RPMI7951 (cell line): ENCODE measurements around the gene MVB12B. TPM values are rescaled to one million over a fixed set of nuclear protein-coding genes. Genes with fewer than 3 reads are reported as not detected.

ENCODE experiments used
- DNase-seq: peaks from one replicate; pipeline ENCODE4 v3.0.0-alpha.2; 2012; ENCODE audit warnings: low read depth
- total RNA-seq: library from RNA; depleted of rRNA; stranded (reverse); fragments of >200 nt; shearing (Covaris generic); gene quantifications from 2 replicates; pipeline ENCODE4 v1.2.3, GENCODE V29; 2014

MVB12B gene
- total RNA-seq, 1 experiment from 2014 or later = 2.2 TPM

DNA sequence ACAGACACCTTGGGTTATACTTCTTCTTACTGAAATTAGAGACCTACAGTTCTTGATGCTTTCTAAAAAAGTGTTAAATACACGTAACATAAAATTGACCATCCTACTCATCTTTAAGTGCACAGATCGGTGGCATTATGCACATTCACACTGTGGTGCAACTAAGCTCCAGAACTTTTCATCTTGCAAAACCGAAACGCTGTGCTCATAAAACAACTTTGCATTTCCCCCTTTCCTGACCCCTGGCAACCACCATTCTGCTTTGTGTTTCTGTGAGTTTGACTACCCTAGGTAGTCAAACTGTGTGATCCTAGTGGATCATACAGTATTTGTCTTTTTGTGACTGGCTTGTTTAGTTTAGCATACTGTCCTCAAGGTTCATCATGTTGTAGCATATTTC, 3.9 kb downstream of the MVB12B start:
- DNase-seq = no peak

DNA sequence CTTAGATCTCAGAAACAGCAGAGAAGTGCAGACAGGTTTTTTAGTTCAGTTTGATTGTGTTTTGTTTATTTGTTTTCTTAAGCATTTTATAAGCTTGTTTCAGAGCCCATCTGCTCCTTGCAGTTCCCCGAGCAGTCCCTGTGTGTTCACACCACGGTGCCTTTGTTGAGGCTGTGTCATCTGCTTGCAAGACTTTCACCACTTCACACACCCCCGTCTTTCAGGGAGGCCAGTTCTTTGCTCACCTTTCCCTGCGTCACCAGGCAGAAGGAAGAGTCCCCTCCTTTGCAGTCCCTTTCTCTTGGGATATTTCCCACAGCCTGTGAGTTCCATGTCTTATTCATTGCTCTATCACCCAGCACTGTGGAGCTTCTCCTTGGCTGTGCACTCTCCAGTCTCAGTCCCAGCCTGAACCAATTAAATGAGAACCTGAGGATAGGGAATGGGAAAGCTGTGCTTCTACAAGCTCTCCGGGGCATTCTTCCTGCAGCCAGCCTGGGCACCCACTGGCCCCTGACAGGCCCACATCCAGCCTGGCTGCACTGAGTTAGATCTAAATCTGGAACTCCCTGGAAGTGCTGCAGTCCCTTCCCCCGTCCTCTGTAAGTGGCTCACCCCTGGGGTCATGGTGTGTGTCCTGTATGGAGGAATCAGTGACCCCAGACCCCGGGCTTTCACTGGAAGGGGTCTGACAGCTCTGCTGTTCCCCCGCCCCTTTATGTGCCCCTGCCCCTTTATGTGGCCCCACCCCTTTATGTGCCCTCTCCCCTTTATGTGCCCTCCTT, 5.5 kb downstream of the MVB12B start:
- no peak for DNase-seq

DNA sequence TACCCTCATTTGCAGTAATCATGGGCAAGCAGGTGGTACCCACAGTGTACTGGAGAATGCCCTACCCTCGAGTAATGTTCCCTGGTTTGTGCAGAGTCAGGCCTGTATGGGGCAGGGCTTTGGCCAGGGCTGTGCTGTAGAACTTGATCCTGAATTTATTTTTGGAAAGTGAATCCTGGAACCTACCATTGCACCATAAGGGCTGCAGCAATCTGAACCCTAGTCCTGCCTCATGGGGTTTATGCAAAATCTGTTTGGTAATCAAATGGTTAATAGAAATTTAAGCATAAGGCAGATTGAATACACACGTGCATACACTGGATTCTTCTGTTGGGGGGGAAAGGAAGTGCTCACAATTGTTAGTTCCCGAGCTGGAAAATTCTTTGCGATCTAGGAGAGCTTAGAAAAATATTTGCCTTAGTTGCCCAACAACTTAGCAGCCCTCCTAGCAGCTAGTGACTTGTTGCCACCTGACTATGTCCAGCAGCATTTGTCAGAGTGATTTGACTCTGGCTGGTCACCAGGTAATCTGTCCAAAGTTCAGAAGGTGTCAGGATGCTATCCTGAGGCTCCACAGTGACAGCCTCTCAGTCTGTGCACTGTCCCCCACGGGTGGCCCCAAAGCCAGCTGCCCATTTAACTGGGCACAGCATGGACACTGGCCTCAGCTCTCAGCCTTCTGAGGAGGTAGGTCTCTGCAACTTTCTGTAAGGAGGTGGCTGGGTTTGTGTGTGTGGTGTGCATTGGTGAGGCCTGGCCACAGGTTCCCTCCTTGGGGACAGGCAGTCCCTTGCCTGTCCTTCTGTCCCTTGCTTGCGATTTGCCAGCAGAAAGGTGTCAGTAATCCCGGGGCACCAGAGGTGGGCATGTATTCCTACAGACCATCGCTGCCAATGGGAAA, 8.3 kb downstream of the MVB12B start:
- DNase-seq = no peak

DNA sequence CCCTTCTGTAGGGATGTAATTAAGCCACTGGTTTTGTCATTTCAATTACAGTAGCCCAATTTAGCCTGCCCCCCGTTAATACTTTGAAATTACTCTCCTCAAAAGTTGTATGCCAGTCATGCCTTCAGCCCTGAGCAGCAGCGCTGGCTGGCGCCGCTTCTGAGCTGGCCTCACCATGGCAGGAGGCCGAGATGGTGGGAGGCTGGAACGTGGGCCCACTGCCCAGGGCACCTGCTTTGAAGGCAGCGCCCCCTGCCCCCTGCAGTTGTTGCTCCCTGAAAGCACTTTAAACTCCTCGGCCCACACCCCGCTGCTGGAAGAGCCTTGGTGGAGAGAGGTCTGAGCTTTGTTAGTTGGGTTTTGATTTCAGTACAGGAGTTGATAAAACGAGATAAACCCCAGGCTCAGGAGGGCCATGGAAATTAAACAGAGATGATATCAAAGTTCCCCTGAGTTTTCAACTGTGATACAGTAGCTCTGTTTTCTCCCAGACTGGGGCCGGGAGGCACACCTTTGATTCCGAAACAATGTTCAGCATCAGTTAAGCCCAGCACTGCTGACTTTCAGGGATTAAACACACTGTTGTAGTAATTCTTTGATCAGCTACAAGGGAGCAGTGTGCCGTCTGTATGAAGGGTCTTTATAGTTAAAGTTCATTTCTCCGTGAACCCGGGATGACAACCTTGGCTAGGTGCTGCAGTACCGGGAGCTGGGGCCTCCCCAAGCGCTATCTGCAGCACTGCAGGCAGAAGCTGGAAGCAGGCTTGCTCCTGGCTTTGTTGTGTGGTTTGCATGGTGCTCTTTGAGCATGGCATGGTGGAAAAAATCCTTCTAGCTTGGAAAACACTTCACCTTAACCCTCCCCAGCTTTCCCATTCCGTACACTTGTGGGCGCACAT, 9.5 kb downstream of the MVB12B start:
- DNase-seq = no peak

DNA sequence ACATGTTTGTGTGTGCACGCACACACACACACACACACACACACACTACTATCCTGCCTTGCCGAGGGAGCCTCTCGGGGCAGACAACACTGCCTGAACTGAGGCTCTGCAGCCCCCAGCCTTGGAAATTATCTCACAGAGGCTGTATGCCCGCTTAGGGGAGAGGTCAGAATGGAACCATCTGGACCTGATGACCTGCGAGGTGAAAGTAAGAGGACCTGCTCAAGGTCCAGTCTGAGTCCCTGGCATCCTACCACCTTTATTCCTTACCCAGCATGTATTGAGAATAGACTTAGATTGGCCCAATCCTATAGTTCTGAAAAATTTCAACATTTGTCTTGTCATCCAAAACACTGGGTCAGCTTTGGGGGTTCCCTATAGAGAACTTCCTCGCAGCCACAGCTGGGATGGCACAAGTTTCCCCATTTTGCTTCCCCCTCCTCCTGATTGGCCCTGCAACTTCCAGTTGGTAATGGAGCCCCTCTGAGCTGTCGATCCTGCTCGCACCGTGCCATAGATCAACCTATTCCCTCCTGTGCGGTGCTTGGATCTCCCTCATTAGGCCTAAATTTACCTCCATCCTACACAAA, 10.2 kb downstream of the MVB12B start:
- no peak for DNase-seq

DNA sequence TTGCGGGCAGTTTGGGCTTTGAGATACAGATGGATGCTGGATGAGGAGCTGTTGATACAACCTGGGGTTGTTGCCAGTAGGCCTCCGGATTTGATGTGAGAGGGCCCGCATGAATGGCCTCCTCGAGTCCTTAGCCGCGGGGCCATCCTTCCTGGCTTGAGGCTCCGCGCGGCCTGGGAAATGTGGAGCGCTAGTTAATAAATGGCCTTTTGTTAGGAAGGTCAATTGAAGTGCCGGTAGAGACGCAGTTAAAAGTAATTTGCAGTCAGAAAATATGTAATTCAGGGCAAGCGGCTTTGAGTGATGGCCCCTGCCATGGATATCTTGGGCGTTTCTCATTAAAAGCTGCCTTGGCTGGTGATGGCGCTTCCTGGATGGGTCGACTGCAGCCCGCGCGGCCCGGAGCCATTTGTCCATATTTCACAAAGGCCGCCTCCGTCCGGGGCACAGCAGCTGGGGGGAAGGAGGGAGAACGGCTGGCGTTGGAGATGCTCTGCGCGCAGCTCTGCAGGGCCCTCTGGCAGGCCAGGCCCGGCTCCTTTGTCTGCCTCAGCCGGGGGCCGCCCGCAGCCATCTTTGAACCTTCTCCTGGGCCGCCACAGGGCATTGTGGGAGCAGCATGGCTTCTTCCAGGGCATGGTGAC, 11.2 kb downstream of the MVB12B start:
- peak; percentile 23 for DNase-seq

DNA sequence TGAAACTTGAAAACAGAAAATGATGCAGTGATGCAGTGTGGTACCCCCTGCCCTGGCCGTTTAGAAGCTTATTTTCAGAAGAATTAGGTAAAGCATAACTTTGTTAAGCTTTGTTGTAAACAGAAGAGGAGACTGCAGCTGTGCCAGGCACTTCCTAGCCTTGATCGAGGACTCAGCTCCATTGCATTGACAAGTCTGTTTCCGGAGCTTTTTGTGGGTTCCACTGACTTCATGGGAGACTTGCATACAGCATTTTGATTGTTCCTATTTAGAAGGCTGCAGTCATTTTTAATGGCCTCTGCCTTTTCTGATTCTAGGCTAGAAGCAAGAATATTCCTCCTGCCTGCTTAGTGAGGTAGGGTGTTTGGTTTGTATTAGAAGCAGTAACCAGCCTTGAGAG, 12.3 kb downstream of the MVB12B start:
- no peak for DNase-seq

DNA sequence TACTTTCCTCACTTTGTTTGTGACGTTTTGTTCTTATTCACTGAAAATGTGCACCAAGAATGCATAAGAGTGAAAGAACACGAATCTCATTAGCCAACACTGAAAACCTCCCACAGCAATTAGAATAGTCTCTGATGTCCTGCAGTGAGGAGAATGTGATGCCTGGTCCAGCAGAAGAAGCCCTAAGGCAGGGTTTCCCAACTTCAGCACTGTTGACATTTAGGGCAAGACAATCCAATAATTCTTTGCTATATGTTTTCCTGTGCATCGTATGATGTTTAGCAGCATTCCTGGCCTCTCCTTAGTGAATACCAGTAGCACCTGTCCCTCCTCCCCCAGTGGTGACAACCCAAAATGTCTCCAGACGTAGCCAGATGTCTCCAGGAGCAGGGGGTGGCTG, 14.8 kb downstream of the MVB12B start:
- DNase-seq = no peak

DNA sequence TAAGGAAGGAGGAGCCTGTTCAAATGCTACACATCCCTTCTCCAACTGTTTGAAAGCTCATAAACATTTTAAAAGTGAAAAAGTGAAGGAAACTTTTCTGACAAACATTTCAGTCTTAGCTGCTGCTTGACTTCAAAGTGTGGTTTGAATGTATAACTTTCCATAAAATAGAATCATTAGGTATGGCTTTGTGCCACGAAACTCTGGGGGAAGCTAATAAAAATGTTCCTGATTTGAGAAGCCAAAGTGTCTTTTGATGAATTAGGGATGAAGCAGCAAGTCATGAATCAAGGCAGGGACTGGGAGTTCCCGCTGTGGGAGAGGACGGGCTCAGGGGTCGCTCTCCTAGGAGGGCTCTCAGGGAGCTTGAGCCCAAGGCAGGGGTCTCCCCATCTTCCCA, 15.3 kb downstream of the MVB12B start:
- no peak for DNase-seq

DNA sequence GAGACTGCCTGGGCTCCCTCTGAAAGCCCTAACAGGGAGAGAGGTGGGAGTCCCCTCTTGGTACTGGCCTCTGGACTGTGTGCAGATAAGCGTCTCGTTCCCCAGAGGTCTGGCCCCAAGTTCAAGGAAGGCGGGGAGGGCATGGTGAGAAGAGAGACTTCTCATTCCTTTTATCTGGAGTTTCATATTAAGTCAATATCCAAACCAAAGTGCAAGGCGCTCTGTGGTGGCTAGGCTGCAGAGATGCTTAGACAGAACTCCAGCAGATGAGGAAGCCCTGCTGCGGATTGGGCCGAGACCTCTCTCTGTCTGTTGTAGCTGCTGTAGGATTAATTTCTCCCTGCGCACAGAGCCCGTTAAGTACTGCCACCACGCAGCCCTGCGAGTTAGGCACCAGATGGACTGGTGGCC, 16.0 kb downstream of the MVB12B start:
- DNase-seq = no peak

DNA sequence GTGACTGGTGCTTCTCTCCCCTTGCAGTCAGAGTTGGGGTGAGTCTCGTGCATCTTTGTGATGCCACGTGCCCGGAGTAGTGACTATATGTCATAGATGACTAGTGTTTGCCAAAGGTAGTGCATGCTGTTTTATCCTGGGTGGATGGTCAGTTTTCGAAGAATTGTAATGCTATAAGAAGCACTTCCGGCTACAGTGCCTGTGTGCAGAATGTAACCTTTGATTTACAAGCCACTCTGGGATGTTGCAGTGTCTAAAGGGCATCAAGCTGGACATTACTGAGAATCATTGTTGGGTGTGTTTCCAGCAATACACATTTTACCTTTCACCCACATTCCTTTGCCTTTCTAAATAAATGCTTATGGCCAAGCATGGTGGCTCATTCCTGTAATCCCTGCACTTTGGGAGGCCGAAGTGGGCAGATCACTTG, 16.7 kb downstream of the MVB12B start:
- no peak for DNase-seq

DNA sequence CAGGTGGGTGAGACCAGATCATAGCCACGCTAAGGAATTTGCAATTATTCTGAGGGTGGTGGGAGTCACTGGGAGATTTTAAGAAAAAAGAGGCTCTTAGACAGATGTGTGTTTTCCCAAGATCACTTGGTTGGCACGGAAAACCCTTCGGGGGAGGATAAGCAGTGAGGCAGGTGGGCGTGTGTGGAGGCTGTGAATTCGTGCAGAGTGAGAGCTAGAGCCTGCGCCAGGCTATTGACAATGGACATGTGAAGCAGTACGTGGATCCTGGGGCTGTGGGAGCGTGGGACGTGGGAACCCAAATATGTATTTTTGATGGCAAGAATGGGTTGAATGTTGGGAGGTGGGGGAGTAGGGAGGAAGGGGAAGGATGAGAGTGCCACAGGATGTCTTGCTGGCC, 19.4 kb downstream of the MVB12B start:
- DNase-seq = no peak

DNA sequence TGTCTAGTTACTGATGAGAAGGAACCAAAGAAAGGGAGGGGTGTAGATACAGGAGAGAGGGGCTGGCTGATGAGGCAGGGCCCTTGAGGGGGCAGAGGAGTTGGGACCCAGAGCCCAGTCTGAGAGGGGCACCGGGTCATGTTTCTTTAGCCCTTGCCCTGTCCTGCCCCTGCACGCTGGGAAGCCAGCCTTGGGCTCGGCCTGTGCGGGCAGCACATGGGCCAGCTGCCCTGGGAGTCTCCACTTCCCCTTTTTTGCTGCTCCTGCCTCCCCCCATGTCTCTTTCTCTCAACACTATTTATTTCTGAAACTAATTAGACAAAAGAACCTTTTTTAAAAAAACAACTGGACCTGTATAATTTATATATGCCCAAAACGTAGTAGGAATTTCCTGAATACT, 20.5 kb downstream of the MVB12B start:
- DNase-seq = no peak

DNA sequence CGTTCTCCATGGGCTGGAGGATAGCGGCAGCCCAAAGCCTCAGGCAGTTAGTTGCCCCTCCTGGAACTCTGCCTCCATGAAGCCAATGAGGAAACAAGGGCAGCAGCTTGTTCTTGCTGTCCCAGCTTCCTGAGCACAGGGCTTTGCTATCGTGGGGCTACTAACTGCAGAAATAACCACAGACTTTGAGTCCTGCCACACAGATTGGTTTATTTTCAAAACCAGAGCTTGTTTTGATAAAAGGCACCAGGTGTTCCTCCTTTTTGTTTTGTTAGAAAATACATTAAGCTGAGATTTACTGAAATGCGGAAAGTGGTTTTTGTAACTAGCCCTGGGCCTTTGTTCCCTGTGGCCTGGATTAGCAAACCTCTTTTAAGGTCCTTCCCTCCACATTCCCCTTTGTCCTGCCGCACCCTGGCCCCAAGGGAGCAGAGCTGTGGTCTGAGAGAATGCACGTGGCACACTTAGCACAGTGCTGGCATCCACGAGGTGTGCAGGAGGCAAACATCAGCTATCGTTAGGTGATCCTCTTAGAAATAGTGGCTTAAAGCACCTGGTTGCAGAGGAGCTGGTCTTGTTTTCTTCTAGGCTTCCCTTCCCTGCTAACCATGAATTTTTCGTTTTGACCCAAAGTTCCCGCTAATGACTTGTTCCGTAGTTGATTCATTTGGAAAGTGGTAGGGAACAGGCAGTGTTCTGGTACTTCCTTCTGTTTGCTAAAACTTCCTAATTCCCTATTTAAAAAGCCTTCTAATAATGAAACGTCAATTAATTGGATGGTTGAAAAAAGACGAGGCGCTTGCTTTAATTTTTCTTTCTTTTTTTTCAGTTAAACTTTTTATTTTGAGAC, 21.5 kb downstream of the MVB12B start:
- no peak for DNase-seq

DNA sequence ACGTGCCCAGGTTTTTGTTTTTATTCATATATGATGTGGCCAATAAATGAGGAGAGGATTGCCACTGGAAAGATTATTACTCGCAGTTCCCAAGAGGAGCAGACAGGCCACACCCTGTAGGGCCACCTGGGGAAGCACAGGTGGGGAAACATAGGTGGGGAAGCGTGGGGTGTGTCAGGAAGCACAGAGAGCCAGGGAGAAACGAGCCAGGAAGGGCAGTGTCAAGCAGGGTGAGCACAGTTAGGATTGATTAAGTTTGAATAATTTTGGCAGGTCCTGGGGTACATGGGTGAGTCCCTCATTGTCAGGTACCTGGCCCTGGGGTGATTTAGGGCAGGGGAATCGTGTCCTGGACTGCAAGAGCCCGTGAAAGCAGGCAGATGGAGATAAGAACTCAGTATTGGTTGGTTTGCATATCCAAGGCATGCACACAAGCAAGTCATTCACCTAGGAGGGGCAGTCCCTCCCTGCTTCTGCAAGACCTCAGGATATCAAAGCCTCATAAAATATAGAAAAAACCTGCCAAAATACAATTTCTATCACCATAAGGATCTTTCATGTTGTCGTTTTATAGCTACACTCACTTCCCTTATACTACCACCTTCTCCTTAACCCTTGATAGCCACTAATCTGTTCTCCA, 22.4 kb downstream of the MVB12B start:
- no peak for DNase-seq

DNA sequence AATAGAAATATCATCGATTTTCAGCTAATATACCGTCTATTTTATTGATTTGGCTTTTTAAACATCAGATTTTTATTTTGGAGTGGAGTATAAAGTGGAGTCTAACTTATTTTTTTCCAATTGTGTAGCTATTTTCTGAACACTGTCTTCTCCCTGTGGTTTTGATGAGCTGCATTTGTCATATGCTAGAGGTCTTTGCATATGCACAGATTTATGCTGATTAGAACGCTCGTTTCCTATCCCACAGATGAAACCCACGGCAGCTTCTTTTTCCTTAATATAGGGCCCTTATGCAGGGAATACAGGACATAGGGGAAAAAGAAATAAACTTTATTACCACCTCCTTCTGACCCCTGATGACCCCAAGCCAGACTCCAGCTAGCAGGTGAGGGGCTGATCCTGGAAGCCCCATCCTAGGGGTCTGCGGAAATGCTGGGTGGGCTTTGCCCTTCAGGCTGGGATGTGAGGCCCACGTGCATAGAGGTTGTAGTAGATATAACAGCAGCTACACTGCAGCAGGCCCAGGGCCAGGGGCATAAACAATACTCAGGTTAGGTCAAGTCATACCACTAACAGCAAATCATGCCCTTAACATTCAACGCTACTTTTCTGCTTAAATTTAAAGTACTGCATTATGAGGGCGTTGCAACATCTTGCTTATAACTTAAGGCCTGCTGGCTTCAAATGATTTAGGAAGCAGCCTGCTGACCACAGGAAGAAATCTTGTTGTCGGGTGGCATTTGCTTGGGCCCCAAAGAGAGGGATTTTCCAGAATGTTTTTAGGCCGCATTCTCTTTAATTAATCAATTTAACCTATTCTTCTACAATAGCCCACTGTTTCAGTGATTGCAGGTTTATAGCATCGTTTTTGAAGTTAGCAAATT, 28.5 kb downstream of the MVB12B start:
- DNase-seq = no peak

DNA sequence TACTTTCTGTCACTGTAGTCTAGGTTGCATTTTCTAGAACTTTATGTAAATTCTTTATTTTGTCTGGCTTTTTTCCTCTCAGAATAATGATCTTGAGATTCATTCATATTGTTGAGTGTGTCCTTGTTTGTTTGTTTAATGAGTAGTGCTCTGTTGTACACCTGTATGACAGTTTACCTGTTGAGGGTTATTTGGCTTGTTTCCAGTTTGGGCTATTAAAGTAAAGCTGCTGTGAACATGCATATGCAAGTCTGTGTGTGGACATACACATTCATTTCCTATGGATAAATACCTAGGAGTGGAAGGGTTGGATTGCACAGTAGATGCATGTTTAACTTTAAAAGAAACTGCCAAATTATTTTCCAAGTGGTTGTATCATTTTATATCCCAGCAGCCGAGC, 30.4 kb downstream of the MVB12B start:
- DNase-seq = no peak

DNA sequence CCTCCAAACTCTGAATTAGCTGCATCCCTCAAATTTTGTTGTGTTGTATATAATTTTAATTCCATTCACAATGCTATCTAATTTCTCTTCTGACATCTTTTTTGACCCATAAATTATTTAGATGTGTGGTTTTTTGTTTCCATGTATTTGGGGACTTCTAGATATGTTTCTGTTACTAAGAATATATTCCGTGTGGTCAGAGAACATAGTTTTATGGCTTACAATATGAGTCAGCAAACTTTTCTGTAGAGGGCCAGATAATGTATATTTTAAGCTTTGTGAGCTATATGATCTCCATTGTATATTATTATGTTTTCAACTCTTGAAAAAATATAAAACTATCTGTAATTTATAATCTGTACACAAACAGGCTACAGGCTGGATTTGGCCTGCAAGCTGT, 33.4 kb downstream of the MVB12B start:
- no peak for DNase-seq

DNA sequence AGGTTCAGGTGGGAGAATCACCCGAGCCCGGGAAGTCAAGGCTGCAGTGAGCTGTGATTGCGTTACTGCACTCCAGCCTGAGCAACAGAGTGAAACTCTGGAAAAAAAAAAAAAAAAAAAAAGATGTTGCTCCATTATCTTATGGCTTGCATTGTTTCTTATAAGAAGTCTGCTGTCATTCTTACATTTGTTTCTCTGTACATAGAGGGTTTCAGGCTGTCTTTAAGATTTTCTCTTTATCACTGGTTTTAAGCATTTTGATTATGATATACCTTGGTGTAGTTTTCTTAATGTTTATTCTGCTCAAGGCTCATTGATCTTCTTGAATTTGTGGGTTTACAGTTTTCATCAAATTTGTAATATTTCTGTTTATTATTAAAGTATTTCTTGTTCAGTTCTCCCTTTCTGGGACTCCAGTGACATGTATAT, 35.2 kb downstream of the MVB12B start:
- DNase-seq = no peak
